GM21786 (cell line): ENCODE data around the gene THAP7.

Experiments used
- ATAC-seq: cut with Tn5 transposase; IDR thresholded peaks from one replicate; pipeline ENCODE4 v1.9.1; 2021; ENCODE audit not compliant: unreplicated experiment

Gene THAP7

DNA sequence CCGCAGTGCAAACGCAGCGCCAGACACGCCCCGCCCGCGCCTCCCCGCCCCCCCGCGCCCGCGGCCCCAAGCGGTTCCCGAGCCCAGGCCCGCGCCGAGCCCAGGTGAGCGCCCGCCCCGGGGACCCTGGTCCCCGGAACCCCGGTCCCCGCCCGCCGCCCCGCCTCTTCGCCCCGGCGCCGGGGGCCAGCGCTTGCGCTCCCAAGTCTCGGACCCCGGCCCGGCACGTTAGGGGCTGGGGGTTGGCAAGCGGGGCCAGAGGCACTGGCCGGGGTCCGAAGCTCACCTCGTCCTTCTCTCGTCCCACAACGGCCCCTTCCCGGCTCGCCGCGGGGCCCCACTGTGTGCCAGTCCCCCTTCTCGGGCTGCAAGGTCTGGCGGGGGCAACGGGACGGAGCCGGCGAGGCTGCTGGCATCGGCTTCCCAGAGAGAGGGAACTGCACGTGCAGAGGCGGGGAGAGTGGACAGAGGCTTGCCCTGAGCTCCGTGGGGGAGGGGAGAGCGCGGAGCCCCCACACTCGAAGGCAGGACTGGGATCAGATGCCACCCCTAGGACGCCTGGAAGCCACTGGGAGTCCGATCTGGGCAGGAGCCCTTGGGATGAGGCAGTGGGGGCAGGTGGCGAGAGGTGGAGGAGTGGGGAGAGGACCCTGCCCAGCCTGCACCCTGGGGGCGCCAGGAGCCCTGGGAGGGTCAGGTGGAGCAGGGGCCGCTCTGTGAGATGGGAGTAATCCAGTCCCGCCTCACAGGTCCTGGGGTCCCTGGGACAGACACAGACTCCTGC lies 36.6 kb downstream of the THAP7 start:
- no peak for ATAC-seq

DNA sequence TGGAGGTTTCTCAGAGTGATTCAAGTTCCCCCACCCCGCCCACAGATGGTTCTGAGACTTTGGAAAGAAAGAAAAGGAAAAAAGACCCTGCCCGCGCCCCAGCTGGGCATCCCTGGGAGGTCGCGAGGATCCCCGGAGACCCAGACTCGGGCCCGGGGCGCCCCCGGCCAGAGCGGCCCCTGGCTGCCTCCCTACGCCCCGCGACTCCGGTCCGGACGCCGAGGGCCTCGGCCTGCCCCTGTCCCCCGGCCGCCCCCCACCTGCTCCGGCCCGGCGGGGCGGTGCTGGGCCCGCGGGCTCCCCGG lies 37.2 kb downstream of the THAP7 start:
- ATAC-seq: no peak

DNA sequence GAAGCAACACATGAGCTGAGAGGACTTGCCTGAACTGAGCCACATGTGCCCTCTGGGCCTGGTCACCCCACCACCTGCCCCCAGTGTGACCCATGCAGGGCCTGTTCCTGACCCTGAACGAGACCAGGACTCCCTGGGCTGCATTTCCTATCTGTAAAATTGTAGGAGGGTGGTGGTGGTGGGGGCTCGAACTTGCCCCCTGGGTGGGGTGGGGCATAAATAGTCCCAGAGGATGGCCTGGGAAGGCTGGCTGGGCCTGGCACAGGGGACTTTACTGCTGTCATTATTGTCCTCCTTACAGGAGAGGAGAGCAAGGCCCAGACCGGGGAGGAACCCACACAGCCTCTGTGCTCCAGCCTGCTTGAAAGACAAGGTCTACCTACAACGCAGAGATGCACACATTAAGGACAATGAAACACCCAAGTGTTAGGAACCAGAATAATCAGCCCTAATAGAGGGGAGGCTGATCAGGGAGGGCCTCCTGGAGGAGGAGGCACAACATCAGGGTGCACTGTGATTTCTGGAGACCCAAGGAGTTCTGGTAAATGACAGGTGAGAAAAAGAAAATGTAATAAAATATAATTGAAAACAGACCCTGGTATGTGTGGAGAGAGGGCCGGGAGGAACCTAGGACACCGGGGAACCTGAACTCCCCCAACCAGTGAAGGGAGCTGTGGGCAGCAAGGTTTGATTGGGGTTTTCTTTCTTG lies 37.7 kb downstream of the THAP7 start:
- ATAC-seq: no peak

DNA sequence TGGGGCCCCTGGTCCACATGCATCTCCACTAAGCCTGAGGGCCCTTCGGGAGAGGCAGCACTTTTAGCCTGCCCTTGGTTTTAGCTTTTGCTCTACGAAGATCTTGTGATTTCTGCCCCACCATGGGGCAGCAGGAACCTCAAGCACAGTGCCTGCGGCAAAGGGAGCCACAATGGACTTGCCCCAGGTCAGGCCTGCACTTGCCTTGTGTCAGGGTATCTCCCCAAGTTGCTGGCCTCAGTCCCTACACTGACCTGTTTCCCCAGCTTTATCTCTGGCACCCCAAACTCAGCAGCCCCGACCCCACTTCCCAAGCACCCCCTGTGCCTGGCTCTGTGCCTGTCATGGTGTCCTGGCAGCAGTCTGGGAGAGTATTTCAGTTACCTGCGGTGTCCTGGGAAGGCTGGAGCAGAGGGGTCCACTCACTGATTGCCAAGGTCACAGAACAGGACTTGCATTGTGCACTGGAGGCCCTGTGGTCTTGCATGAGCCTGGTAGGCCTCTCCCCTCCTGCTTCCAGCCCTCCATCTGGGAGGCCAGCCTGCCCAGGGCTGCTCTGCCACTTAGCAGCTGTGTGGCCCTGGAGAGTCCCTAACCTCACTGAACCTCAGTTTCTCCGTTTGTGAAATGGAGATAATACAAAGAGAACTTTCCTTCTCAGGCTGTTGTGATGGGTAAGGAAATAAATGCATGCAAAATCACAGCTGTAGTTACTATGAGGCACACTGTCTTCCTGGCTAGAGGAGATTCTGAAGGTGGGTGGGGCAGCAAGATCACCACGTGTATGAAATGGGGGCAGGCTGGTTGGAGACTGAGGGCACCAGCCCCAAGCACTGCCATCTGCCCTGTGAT lies 38.5 kb downstream of the THAP7 start:
- ATAC-seq: no peak

DNA sequence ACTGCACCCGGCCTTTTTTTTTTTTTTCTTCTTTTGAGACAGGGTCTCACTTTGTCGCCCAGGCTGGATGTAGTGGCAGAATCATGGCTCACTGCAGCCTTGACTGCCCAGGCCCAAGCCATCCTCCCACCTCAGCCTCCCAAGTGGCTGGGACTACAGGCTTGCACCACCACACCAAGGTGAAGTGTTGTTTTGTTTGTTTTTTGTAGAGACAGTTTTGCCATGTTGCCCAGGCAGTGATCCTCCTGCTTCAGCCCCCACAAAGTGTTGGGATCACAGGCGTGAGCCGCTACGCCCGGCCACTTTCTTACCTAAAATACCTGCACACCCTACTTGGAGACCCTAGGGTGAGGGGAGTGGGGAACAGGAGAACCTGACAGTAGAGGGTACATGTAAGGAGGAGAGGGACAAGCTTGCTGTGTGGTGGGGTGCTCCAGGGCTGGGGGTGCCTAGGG lies 39.4 kb downstream of the THAP7 start:
- no peak for ATAC-seq

DNA sequence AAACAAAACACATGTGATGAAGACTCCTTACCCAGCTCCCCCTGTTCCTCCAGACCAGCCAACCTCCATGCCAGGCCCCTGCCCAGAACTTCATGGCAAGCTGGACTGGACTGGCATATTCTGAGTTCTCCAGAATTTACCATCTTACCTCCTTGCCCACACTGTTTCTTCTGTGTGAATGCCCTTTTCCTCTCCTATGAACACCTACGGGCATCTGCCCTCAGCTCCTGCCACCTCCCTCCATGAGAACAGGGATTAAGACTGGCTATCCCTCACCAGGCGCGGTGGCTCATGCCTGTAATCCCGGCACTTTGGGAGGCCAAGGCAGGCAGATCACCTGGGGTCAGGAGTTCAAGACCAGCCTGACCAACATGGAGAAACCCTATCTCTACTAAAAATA lies 41.3 kb downstream of the THAP7 start:
- no peak for ATAC-seq

DNA sequence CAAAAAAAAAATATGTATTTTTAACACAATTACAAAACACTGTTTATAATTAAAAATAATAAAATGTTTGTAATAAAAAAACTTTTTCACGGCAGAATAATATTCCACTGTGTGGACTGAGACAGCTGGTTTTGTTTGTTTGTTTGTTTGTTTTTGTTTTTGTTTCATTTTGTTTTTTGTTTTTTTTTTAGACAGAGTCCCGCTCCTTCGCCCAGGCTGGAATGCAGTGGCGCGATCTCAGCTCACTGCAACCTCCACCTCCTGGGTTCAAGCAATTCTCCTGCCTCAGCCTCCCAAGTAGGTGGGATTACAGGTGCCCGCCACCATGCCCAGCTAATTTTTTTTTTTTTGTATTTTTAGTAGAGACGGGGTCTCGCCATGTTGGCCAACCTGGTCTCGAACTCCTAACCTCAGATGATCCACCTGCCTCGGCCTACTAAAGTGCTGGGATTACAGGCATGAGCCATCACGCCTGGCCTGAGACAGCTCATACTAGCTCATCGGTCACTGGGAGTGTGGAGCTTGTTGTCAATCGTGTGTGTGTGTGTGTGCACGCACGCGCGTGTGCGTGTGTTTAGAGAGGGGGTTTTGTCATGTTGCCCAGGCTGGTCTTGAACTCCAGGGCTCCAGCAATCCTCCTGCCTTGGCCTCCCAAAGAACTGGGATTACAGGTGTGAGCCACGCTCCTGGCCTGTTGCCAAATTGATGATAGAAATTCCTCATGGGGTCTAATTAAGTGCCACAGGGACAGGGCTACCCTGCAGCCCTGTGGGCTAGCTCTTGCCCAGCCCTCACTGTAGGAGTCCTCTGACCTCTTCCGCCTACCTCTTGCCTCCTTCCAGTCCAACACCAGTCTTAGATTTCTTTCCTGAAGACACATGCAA lies 42.1 kb downstream of the THAP7 start:
- ATAC-seq: no peak

DNA sequence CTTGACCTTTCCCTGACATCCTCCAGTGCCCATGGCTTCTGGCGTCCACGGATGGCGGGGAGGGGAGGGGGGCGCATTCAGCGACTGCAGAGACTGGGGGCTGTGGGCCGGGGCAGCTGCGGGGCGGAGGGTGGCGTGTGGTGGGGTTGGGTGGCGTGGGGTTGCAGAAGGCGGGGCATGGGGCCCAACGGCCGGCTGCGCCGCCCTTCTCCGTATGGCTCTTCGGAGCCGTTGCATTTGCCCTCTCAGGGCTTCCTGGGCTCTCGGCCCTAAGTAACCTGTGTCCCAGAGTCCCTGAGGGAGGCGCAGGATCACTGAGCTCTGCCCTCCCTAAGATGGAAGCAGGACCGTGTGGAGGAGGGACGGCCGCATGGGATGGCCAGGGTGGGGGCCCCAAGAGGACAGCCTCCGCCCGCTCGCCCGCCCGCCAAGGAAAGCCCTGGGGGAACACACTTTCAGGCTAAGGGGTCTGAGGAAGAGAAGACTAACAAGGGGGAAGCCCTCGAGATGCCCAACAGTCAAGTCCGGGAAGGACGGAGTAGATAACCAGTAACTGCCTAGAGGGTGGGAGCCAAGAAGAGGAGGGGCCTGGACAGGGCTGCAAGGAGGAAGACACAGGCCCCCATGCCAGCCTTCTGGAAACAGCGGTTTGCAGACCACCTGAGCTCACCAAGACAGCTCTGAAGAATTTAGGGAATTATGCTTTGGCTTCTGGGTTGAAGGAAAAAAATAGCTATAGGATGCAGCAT lies 44.1 kb downstream of the THAP7 start:
- no peak for ATAC-seq

DNA sequence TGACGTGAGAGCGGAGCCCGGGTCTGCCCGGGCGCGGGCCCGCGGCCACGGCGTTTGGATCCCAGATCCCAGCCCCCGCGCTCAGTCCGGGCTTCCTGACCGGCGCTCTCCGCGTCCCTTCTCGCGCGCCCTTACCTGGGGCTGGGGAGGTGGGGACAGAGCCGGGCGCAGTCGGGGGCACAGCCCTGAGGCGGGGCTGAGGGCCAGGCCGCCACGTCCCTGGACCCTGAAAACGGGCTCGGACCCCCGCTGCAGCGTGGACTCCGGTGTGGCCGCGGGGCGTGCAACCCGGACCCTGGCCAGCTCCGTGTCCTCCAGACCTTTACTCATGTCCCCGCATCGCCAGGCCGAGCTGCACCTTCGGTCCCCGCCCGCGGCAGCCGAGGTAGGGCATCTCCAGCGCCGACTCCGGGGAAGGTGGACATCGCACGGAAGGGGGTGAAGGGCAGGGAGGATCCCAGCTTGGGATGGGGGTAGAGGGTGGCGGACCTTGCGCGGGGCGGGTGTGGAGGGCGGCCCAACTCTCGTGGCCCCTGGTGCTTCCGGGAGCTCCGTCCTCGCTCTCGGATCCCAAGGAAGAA lies 44.7 kb downstream of the THAP7 start:
- no peak for ATAC-seq

DNA sequence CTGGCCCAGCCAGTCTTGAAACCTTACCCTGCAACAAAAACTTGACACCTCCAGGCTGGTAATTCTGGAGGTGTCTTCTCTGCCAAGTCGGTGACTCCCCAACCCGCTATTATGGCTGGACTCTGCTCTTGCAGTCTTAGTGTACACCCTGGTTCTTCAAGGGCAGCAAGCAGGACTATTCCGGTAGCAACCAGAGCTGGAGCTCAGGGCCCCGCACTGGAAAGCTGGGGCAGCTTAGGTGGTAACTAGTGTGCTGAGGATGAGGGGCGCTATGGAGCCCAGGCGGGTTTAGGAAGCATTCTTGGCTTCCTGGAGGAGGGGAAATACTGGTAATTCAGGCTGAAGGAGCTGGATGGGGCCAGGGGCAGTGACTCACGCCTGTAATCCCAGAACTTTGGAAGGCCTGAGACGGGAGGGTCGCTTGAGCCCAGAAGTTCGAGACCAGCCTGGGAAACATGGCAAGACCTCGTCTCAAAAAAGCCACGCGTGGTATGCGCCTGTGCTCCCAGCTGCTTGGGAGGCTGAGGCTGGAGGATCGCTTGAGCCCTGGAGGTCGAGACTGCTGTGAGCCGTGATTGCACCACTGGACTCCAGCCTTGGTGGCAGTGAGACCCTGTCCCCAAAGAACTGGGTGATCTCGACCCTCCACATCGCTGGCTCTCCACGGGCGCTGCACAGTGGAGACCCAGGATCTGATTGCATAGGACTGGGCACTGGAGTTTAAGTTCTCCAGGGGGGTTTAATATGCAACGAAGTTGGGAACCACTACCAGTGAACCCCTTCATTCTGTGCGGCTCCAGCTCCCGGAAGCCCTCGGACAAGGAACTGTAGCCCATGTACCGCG lies 45.4 kb downstream of the THAP7 start:
- no peak for ATAC-seq

DNA sequence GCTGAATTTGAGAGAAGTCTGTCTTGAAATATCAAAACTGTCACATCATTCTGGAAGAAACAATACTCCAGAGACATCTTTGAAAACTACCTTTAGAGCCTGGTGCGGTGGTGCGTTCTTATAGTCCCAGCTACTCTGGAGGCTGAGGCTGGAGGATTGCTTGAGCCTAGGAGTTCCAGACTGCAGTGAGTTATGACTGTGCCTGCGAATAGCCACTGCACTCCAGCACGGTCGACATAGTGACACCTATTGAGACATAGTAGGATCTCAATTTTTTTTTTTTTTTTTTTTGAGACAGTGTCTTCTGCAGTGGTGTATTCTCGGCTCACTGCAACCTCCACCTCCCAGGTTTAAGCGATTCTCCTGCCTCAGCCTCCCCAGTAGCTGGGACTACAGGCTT lies 46.4 kb downstream of the THAP7 start:
- no peak for ATAC-seq

DNA sequence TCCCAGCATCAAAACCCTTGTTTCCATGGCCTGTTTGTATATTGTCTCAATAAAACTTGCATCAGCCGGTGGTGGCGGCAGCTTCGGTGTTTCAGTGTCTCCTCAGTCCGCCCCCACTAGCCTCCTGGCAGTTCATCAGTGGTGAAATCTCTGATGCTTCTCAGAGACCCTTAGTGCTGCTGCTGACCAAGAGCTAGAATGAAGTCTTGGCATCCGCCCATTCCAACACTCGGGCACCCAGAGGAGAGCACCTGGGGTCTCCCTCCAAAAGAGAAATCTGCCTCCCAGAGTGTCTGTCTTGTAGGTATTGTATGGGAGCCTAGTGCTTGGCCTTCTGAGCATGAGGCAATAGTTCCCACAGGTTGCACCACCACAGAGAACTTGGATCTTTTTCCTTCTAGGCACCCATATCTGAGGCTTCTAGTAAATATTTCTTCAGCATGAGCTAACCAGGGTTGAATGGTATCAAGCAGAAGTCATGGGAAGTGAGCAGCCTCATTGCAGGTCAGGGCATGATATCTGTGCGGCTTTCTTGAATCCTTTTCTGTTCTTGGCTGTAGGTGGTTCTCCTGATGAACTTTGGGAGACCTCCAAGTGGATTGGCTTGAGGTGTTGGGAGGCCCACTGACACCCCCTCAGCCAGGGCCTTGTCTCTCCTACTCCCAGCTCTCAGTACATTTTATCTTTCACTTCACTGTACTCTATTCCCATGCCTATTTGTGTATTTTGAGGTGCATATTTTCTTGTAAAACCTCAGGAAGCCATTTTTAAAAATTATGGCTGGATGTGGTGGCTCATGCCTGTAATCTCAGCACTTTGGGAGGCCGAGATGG lies 48.0 kb downstream of the THAP7 start:
- ATAC-seq: no peak

DNA sequence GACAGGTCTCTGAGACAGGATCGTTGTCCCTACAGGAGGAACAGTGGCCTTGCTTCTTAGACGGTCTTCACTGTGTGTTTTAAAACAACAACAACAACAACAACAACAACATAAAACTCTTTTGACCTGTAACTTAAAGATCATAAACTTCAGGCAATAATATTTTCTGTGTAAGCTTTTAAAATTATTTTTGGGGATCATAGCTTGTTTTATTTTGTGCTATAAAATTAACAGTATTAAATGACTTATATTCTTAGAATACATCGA lies 48.6 kb downstream of the THAP7 start:
- no peak for ATAC-seq

DNA sequence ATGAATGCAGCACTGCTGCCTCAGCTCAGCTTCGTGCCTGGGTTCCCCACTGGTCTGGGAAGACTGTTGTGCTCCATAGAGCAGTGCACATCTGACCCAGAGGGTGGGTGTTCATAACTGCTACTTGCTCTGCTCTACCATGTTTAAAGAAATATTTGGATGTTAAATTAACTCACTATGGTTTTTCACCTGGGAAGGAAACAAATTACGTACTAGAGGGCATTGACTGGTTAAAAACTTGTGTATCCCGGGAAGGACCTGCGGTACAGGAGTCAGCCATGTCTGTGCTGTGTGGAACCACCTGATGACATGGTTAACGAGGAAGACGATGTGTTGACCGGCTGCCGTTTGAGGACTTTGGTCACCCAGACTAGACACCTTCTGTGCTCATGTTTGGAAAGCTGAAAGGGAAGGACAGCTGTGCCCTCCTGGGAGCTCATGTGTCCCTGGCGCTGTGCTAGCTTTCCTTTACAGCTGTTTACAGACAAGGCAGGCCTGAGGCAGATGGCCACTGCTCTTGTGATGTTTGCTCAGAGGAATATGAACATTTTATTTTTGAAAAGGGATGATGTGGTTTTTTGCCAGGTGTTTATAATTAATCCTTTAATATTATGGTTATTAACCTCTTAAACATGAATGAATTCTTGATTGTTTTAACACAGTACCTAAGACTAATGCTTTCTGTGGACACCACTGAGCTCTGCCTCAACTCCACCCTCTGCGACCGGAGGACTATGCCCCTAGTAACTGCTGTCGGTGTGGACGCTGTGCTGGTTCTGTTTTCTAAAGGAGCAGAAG lies 49.2 kb downstream of the THAP7 start:
- ATAC-seq: no peak

DNA sequence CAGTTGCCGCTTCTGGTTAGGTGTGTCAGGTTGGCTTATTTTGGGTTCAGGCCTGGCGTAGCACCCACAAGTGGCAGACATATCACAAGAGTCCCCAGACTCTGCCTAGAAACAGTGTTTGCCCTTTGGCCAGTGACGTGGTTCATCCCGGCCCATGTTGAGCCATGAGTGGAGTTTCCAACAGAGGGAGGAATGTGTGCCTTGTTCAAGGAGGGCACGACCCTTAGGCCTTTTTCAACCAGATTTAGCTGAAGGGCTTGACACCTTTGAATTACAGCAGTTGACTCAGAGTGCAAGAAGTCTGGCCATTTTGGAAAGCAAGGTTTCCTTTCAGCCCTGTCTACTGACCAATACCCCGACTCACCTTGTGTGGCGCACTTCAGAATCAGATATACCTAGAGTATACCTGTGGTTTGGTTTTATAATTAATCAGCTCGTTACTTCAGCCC lies 50.0 kb downstream of the THAP7 start:
- ATAC-seq: no peak

DNA sequence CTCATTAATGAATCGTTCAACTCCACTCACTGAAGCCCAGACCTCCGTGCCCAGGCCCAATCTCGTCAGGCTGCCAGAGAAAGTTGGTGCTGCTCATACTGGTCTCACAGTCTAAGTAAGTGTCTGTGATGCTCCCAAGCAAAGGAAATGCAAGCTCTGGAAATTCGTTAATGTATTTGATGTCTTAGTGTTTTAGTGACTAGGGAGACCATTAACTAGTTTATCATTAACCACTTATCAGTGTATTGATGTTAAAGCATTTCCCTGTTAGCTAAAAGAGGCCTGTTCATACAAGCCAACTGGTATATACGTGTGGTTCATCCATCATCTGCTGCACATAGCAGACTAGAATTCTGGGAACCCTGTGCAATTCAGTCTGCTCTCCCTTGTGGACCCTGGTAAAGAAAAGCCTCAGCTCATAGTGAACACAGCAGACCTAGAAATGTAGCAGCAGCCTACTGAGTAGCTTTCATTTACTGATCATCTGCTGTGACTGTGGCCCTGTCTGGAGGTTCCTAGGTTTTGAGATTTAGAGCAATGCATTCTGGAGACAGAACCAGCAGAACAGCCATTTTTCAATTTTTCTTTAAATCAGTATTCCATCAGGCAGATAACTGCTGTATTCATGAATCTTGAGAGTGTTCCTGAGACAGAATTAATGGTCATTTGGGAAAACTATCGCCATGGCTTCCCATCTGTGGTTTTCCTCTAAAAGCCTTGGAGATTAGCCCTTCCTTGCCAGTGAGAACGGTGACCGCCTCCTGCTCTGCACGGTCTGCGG lies 50.6 kb downstream of the THAP7 start:
- ATAC-seq: no peak
